K562 (cell line): ENCODE data around the gene PRKCE. TPM values are rescaled to one million over a fixed set of nuclear protein-coding genes. Genes with fewer than 3 reads are reported as not detected.

ENCODE experiments used
- CBFA2T3 ChIP-seq: fragments of 450-650 bp; IDR thresholded peaks from 2 replicates; pipeline ENCODE4 v1.6.1; 2017
- CHD2 ChIP-seq: IDR thresholded peaks from 2 replicates; pipeline ENCODE4 v1.6.1; 2011; ENCODE audit warnings: low read depth, low read length
- CTCF ChIP-seq, 3 experiments: IDR thresholded peaks in 2 of 3; conservative IDR thresholded peaks in 1 of 3; 2 replicates each; pipeline ENCODE4 v1.5.1; 2011 to 2012; ENCODE audit warnings: low read length in 3 of 3, mild to moderate bottlenecking in 3 of 3, control low read depth in 2 of 3, improper control_type of control experiment in 1 of 3, inconsistent platforms in 1 of 3, low read depth in 1 of 3, mixed read lengths in 1 of 3, moderate library complexity in 1 of 3; ENCODE audit not compliant: insufficient read depth in 2 of 3
- DEAF1 ChIP-seq: fragments of 450-650 bp; formaldehyde crosslinking; IDR thresholded peaks from 2 replicates; pipeline ENCODE4 v1.4.0; 2020; ENCODE audit warnings: mild to moderate bottlenecking, moderate library complexity
- E2F6 ChIP-seq, 2 experiments: IDR thresholded peaks; 2 replicates each; pipeline ENCODE4 v1.6.1; 2011; ENCODE audit warnings: borderline replicate concordance in 1 of 2, control low read depth in 1 of 2, low read depth in 1 of 2, low read length in 1 of 2, mild to moderate bottlenecking in 1 of 2, mixed read lengths in 1 of 2, moderate library complexity in 1 of 2; ENCODE audit not compliant: insufficient read depth in 1 of 2, insufficient read length in 1 of 2, poor library complexity in 1 of 2, severe bottlenecking in 1 of 2; ENCODE audit errors: extremely low read depth in 1 of 2
- ERF ChIP-seq: fragments of 450-650 bp; formaldehyde crosslinking; IDR thresholded peaks from 2 replicates; pipeline ENCODE4 v1.4.0; 2020; ENCODE audit warnings: mild to moderate bottlenecking, mixed read lengths
- FOXM1 ChIP-seq, 2 experiments: fragments of 450-650 bp in 1 of 2; sonication (generic) in 1 of 2; formaldehyde crosslinking in 1 of 2; IDR thresholded peaks; 2 replicates each; pipeline versions ENCODE4 v1.6.1 to v1.9.0; 2017 to 2022; ENCODE audit warnings: low read depth in 2 of 2, mild to moderate bottlenecking in 2 of 2, missing genetic modification reagents in 1 of 2, moderate library complexity in 1 of 2
- FOXP1 ChIP-seq: sonication (generic); formaldehyde crosslinking; IDR thresholded peaks from 2 replicates; pipeline ENCODE4 v1.8.0; 2022; ENCODE audit warnings: mild to moderate bottlenecking, missing genetic modification reagents
- HDAC1 ChIP-seq, 2 experiments: fragments of 450-650 bp; IDR thresholded peaks; 2 replicates each; pipeline ENCODE4 v1.6.1; 2016 to 2017; ENCODE audit warnings: inconsistent platforms in 1 of 2, mild to moderate bottlenecking in 1 of 2, moderate library complexity in 1 of 2
- NR1H2 ChIP-seq: sonication (generic); formaldehyde crosslinking; IDR thresholded peaks from 2 replicates; pipeline ENCODE4 v1.4.0; 2020; ENCODE audit warnings: mild to moderate bottlenecking, missing genetic modification reagents
- NR3C1 ChIP-seq: sonication (generic); formaldehyde crosslinking; IDR thresholded peaks from 2 replicates; pipeline ENCODE4 v1.8.1; 2022; ENCODE audit warnings: missing genetic modification reagents
- POLR2H ChIP-seq: IDR thresholded peaks from 2 replicates; pipeline ENCODE4 v1.6.1; 2016; ENCODE audit warnings: missing genetic modification characterization, low read depth, mild to moderate bottlenecking, control low read depth, missing compliant biosample characterization, moderate library complexity
- TAF7 ChIP-seq: fragments of 450-650 bp; IDR thresholded peaks from 2 replicates; pipeline ENCODE4 v1.6.1; 2016; ENCODE audit warnings: missing genetic modification characterization, missing compliant biosample characterization
- ZBTB26 ChIP-seq: fragments of 450-650 bp; formaldehyde crosslinking; IDR thresholded peaks from 2 replicates; pipeline ENCODE4 v1.4.0; 2022; ENCODE audit warnings: missing genetic modification characterization
- ZBTB49 ChIP-seq: sonication (generic); formaldehyde crosslinking; IDR thresholded peaks from 2 replicates; pipeline ENCODE4 v1.8.0; 2022; ENCODE audit warnings: missing genetic modification reagents, mild to moderate bottlenecking, borderline replicate concordance
- ZNF12 ChIP-seq: sonication (generic); formaldehyde crosslinking; IDR thresholded peaks from 2 replicates; pipeline ENCODE4 v1.4.0; 2020; ENCODE audit warnings: mild to moderate bottlenecking, missing genetic modification reagents
- ZNF324 ChIP-seq: fragments of 250-450 bp; sonication (Bioruptor Pico); IDR thresholded peaks from 2 replicates; pipeline ENCODE4 v1.4.0; 2020; ENCODE audit warnings: mild to moderate bottlenecking
- ZNF384 ChIP-seq: IDR thresholded peaks from 2 replicates; pipeline ENCODE4 v1.6.1; 2012; ENCODE audit warnings: low read depth, low read length, improper control_type of control experiment
- polyA plus RNA-seq, 8 experiments: library from polyadenylated mRNA; depleted of rRNA in 4 of 8; stranded (reverse) in 5 of 8; unstranded in 3 of 8; fragments of >200 nt; fragmentation: Nextera tagmentation in 2 of 8; fragmentation: Illumina TruSeq in 1 of 8; extraction: Ambion mirVana in 2 of 8; extraction: Trizol in 1 of 8; gene quantifications; 2 replicates each; pipeline versions ENCODE4 v1.2.1 to v1.2.3, GENCODE V29; 2011 to 2014; ENCODE audit warnings: inconsistent platforms in 1 of 8, missing spikeins in 1 of 8
- total RNA-seq, 7 experiments: library from RNA; depleted of rRNA in 6 of 7; stranded (reverse); fragments of >200 nt in 6 of 7; fragmentation: Illumina TruSeq in 2 of 7; extraction: Trizol in 2 of 7; gene quantifications; 2 replicates each; pipeline versions ENCODE4 v1.2.1 to v1.2.3, GENCODE V29; 2011 to 2021; ENCODE audit warnings: low replicate concordance in 1 of 7

Gene PRKCE
- total and polyA plus RNA-seq, 9 of the 15 experiments (the other 6 are each of a cell fraction or from before 2014, with no cell fraction given) = 0.06 to 1.0 (median 0.22) TPM; not detected in 1

GRCh38 chr2:45611020-45611859, 40.2 kb upstream of the PRKCE start, which contains the start of gene SRBD1 (continued):
- TF ChIP-seq ZBTB49 = no peak
- TF ChIP-seq FOXM1 (IDR thresholded peaks at IDR 0.05; ENCODE audit: low read depth) = 0 out of 2 replicates have a peak, but pooled peaks have one; percentile 5
- TF ChIP-seq FOXM1 (CRISPR knock-in tag; IDR thresholded peaks at IDR 0.05; ENCODE audit: low read depth) = no peak
- TF ChIP-seq CHD2 = no peak
- no peak for TF ChIP-seq NR1H2 (CRISPR knock-in tag)
- no peak for TF ChIP-seq ERF (CRISPR knock-in tag)
- no peak; the same call in 1 of the 2 replicates for TF ChIP-seq CBFA2T3
- TF ChIP-seq FOXP1 (CRISPR knock-in tag) = no peak
- no peak for TF ChIP-seq ZNF324 (CRISPR knock-in tag)
- TF ChIP-seq HDAC1 (IDR thresholded peaks at IDR 0.05) = no peak
- 0 out of 2 replicates have a peak, but pooled peaks have one; percentile 18 for TF ChIP-seq TAF7 (tag)
- peak; percentile 79 to 92 for TF ChIP-seq E2F6 (IDR thresholded peaks at IDR 0.05; ENCODE audit: borderline replicate concordance in 1 of 2, extremely low read depth in 1 of 2, insufficient read depth in 1 of 2, insufficient read length in 1 of 2, low read depth in 1 of 2, low read length in 1 of 2, poor library complexity in 1 of 2, severe bottlenecking in 1 of 2)
- TF ChIP-seq NR3C1 (CRISPR knock-in tag) = no peak
- TF ChIP-seq CTCF (IDR thresholded peaks at IDR 0.05 in 2 of 3, conservative IDR thresholded peaks at IDR 0.05 in 1 of 3; ENCODE audit: insufficient read depth in 2 of 3, low read depth in 1 of 3, low read length in 3 of 3) = peak in 2 of 3 experiments; percentile 14 to 20; a peak in 1 of 6 replicates
- TF ChIP-seq ZNF384 = peak; percentile 73
- 0 out of 2 replicates have a peak, but pooled peaks have one; percentile 41 for TF ChIP-seq ZNF12 (CRISPR knock-in tag)
- peak; percentile 93 for TF ChIP-seq POLR2H (tag)
- TF ChIP-seq DEAF1 (CRISPR knock-in tag) = no peak
- no peak for TF ChIP-seq ZBTB26 (CRISPR knock-in tag)
